SK-N-SH (cell line): ENCODE measurements around the gene UBE2E2. TPM values are rescaled to one million over a fixed set of nuclear protein-coding genes. Genes with fewer than 3 reads are reported as not detected.

Experiments
- CTCF ChIA-PET: fragments of 300-600, 350-600 bp; formaldehyde crosslinking; extraction: SDS; loops from one replicate; lab custom pipeline; 2021; lab: Yijun Ruan, JAX
- POLR2A ChIA-PET: fragments of 350-600 bp; sonication (Branson Sonifier 250); formaldehyde crosslinking; extraction: SDS; loops from one replicate; lab custom pipeline; 2020; ENCODE audit warnings: antibody characterized with exemption, inconsistent platforms; lab: Yijun Ruan, JAX
- DNase-seq: peaks from one replicate; pipeline ENCODE4 v3.0.0; 2012
- H2AFZ ChIP-seq: fragments of 200-600 bp; sonication (generic); 2 replicates; pipeline ENCODE4 v1.8.1; 2016; ENCODE audit warnings: antibody characterized with exemption, mild to moderate bottlenecking, low read depth
- H3F3A ChIP-seq: fragments of 200-600 bp; sonication (generic); replicated peaks from 2 replicates; pipeline ENCODE3; 2016; ENCODE audit warnings: antibody characterized with exemption, mild to moderate bottlenecking; ENCODE audit not compliant: insufficient read depth
- H3K27ac ChIP-seq, 2 experiments: fragments of 200-500 bp in 1 of 2; fragments of 200-600 bp in 1 of 2; sonication (Bioruptor generic) in 1 of 2; sonication (generic), shearing (Covaris generic) in 1 of 2; 2 replicates each; pipeline versions ENCODE4 v1.5.1 to v1.6.1; 2014 to 2016; ENCODE audit warnings: low read depth in 2 of 2, inconsistent platforms in 1 of 2, low read length in 1 of 2, mild to moderate bottlenecking in 1 of 2, mixed read lengths in 1 of 2
- H3K27me3 ChIP-seq: fragments of 200-600 bp; sonication (generic), shearing (Covaris generic); 2 replicates; pipeline ENCODE4 v1.6.1; 2016; ENCODE audit warnings: mixed run types; ENCODE audit not compliant: insufficient read depth
- H3K36me3 ChIP-seq, 2 experiments: fragments of 200-500 bp in 1 of 2; fragments of 200-600 bp in 1 of 2; sonication (Bioruptor generic) in 1 of 2; sonication (generic) in 1 of 2; replicated peaks in 1 of 2; 2 replicates each; pipeline versions ENCODE3 to v1.5.1; 2014 to 2016; ENCODE audit warnings: low read length in 1 of 2, mild to moderate bottlenecking in 1 of 2; ENCODE audit not compliant: insufficient read depth in 2 of 2, control insufficient read depth in 1 of 2
- H3K4me1 ChIP-seq, 2 experiments: fragments of 200-500 bp in 1 of 2; fragments of 200-600 bp in 1 of 2; sonication (Bioruptor generic) in 1 of 2; sonication (generic), shearing (Covaris generic) in 1 of 2; 2 replicates each; pipeline versions ENCODE4 v1.5.1 to v1.6.1; 2014 to 2016; ENCODE audit warnings: low read depth in 1 of 2, low read length in 1 of 2, mixed run types in 1 of 2; ENCODE audit not compliant: insufficient read depth in 2 of 2, control insufficient read depth in 1 of 2
- H3K4me2 ChIP-seq: fragments of 200-600 bp; sonication (generic), shearing (Covaris generic); 2 replicates; pipeline ENCODE4 v1.6.1; 2017; ENCODE audit warnings: mixed run types
- H3K4me3 ChIP-seq, 2 experiments: fragments of 200-500 bp in 1 of 2; fragments of 200-600 bp in 1 of 2; sonication (Bioruptor generic) in 1 of 2; sonication (generic), shearing (Covaris generic) in 1 of 2; 2 replicates each; pipeline versions ENCODE4 v1.5.1 to v1.8.1; 2014 to 2016; ENCODE audit warnings: low read depth in 2 of 2, inconsistent platforms in 1 of 2, low read length in 1 of 2, mild to moderate bottlenecking in 1 of 2, mixed read lengths in 1 of 2, moderate library complexity in 1 of 2
- H3K79me2 ChIP-seq: fragments of 200-600 bp; sonication (generic); 2 replicates; pipeline ENCODE4 v1.8.1; 2017; ENCODE audit warnings: mild to moderate bottlenecking; ENCODE audit not compliant: insufficient read depth
- H3K9ac ChIP-seq: fragments of 200-600 bp; sonication (generic); 2 replicates; pipeline ENCODE4 v1.6.1; 2017; ENCODE audit warnings: mixed run types
- H3K9me2 ChIP-seq: fragments of 200-600 bp; sonication (generic); 2 replicates; pipeline ENCODE4 v1.6.1; 2017; ENCODE audit warnings: mixed run types
- H3K9me3 ChIP-seq: fragments of 200-600 bp; sonication (generic); 2 replicates; pipeline ENCODE4 v1.6.1; 2017; ENCODE audit warnings: mixed run types, mild to moderate bottlenecking, moderate library complexity
- H4K20me1 ChIP-seq: fragments of 200-600 bp; sonication (generic); 2 replicates; pipeline ENCODE4 v1.6.1; 2017; ENCODE audit warnings: mild to moderate bottlenecking, mixed run types; ENCODE audit not compliant: insufficient read depth
- ELF1 ChIP-seq: IDR thresholded peaks from 2 replicates; pipeline ENCODE4 v1.4.0; 2012
- EP300 ChIP-seq, 2 experiments: IDR thresholded peaks; 2 replicates each; pipeline versions ENCODE4 v1.4.0 to v1.6.1; 2012; ENCODE audit warnings: borderline replicate concordance in 1 of 2, low read depth in 1 of 2, low read length in 1 of 2
- EZH2phosphoT487 ChIP-seq: fragments of 200-600 bp; sonication (generic); IDR thresholded peaks from 2 replicates; pipeline ENCODE4 v1.6.1; 2017; ENCODE audit warnings: low read depth, mixed run types, mild to moderate bottlenecking, antibody characterized with exemption, moderate library complexity, borderline replicate concordance
- FOSL2 ChIP-seq: IDR thresholded peaks from 2 replicates; pipeline ENCODE4 v1.4.0; 2012; ENCODE audit warnings: low read depth, mild to moderate bottlenecking, moderate library complexity, borderline replicate concordance
- FOXM1 ChIP-seq: IDR thresholded peaks from 2 replicates; pipeline ENCODE4 v1.4.0; 2012; ENCODE audit warnings: low read depth, mild to moderate bottlenecking
- GATA2 ChIP-seq: sonication (generic); formaldehyde crosslinking; IDR thresholded peaks from 2 replicates; pipeline ENCODE4 v1.5.0; 2020; ENCODE audit warnings: mild to moderate bottlenecking, missing genetic modification reagents
- MXI1 ChIP-seq: IDR thresholded peaks from 2 replicates; pipeline ENCODE4 v1.6.1; 2012; ENCODE audit warnings: mild to moderate bottlenecking, low read depth, low read length, improper control_type of control experiment
- RAD21 ChIP-seq: IDR thresholded peaks from 2 replicates; pipeline ENCODE4 v1.6.1; 2012; ENCODE audit warnings: mild to moderate bottlenecking, low read length
- RCOR1 ChIP-seq: fragments of 150-350 bp; IDR thresholded peaks from 2 replicates; pipeline ENCODE4 v1.6.1; 2017; ENCODE audit warnings: antibody characterized with exemption, low read length
- SMC3 ChIP-seq: IDR thresholded peaks from 2 replicates; pipeline ENCODE4 v1.6.1; 2012; ENCODE audit warnings: low read depth, low read length, improper control_type of control experiment
- TAF1 ChIP-seq: IDR thresholded peaks from 2 replicates; pipeline ENCODE4 v1.6.1; 2012; ENCODE audit warnings: low read depth, mild to moderate bottlenecking, low read length, moderate library complexity, borderline replicate concordance
- TCF12 ChIP-seq: IDR thresholded peaks from 2 replicates; pipeline ENCODE4 v1.4.0; 2012
- TEAD4 ChIP-seq: IDR thresholded peaks from 2 replicates; pipeline ENCODE4 v1.4.0; 2012; ENCODE audit warnings: mild to moderate bottlenecking, borderline replicate concordance; ENCODE audit not compliant: insufficient read depth
- WGBS: methylation state at CpG from one replicate; pipeline ENCODE4 v1.1.6; 2017; ENCODE audit warnings: low lambda C conversion rate; 5-methylcytosine and 5-hydroxymethylcytosine counted together
- polyA plus RNA-seq, 3 experiments: library from polyadenylated mRNA; depleted of rRNA; stranded (reverse); fragments of >200 nt; gene quantifications; 2 replicates each; pipeline ENCODE4 v1.2.3, GENCODE V29; 2012
- TF ChIP-seq, protein P1 (sequence below): IDR thresholded peaks from 2 replicates; pipeline ENCODE4; 2012
- TF ChIP-seq, protein P2 (sequence below): IDR thresholded peaks from 2 replicates; pipeline ENCODE4 v1.6.1; 2012; ENCODE audit warnings: mild to moderate bottlenecking, low read depth, low read length, moderate library complexity

The UBE2E2 gene
- polyA plus RNA-seq, 1 of the 3 experiments (the other 2 are of a cell fraction) = 46.4 TPM

DNA sequence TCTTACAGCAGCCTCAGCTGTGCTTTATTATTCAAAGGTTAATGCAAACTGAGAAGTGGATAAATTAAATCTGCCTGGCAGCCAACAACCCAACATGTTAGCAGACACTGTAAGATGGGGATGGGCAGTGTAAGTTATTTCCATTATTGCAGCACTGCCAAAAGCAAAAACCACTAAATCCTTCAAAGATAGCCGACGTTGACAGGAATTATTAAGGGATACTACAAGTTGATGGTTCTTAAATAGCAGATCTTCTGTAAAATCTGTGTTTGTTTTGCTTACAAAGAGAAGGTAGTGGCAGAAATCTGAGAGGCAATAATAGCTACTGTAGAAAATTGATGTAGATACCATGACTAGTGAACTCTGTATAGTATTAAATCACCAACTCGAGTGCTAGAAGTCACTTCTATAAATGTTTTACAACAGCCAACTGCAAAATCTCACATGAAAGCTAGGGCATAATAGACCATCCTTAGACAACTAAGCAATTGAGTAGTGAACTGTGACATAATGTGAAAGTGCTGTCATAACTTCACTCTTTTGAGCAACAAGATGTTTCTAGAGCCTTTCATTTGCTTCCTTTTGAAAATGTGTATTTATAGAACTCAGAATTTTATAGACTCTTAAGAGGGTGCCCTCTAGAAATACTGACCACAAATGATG is 278.6 kb downstream of the UBE2E2 start:
- H3K79me2 ChIP-seq = no peaks in the 10 kb centered on the region
- peak overlapping the region in 1 of 2 experiments; percentile 47; a peak in 2 of 4 replicates for H3K27ac ChIP-seq
- ChIA-PET POLR2A (no interaction called here), CTCF (interaction anchor here (0.7 to 1.2 kb wide), 2 partner anchors 10 to 12 kb away, joined by 3 read pairs; no protein-coding TSS in a partner anchor)
- WGBS = 19% methylated on average over 3 of the region's 3 CpGs
- no peaks in the 10 kb centered on the region for H3K36me3 ChIP-seq
- H4K20me1 ChIP-seq = no peaks in the 10 kb centered on the region
- H3K4me1 ChIP-seq = peaks cover 0 to 6% of the 10 kb centered on the region in 2 experiments; a peak in 2 of 4 replicates
- peak; percentile 34 for DNase-seq
- no peak overlapping the region for H3K4me3 ChIP-seq
- H3F3A ChIP-seq = no peaks in the 10 kb centered on the region
- no peaks in the 10 kb centered on the region for H3K9me3 ChIP-seq
- no peaks in the 10 kb centered on the region for H3K27me3 ChIP-seq
- no peak overlapping the region for H2AFZ ChIP-seq
- no peak overlapping the region for H3K4me2 ChIP-seq
- TF ChIP-seq, protein P1, sequence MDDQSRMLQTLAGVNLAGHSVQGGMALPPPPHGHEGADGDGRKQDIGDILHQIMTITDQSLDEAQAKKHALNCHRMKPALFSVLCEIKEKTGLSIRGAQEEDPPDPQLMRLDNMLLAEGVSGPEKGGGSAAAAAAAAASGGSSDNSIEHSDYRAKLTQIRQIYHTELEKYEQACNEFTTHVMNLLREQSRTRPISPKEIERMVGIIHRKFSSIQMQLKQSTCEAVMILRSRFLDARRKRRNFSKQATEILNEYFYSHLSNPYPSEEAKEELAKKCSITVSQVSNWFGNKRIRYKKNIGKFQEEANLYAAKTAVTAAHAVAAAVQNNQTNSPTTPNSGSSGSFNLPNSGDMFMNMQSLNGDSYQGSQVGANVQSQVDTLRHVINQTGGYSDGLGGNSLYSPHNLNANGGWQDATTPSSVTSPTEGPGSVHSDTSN = peak; percentile 51; the same call in 1 of the 2 replicates
- TF ChIP-seq MXI1 (no peak), SMC3 (no peak), FOSL2 (no peak), TEAD4 (no peak), EZH2phosphoT487 (no peak), EP300 (IDR thresholded peaks at IDR 0.05; ENCODE audit: borderline replicate concordance in 1 of 2, low read depth in 1 of 2, low read length in 1 of 2) (no peak; a peak in 2 of 4 replicates), RAD21 (no peak), FOXM1 (no peak), GATA2 (CRISPR knock-in tag) (no peak), TAF1 (no peak), RCOR1 (peak; percentile 46), ELF1 (no peak), TCF12 (peak; percentile 27; the same call in 1 of the 2 replicates)
- TF ChIP-seq, protein P2, sequence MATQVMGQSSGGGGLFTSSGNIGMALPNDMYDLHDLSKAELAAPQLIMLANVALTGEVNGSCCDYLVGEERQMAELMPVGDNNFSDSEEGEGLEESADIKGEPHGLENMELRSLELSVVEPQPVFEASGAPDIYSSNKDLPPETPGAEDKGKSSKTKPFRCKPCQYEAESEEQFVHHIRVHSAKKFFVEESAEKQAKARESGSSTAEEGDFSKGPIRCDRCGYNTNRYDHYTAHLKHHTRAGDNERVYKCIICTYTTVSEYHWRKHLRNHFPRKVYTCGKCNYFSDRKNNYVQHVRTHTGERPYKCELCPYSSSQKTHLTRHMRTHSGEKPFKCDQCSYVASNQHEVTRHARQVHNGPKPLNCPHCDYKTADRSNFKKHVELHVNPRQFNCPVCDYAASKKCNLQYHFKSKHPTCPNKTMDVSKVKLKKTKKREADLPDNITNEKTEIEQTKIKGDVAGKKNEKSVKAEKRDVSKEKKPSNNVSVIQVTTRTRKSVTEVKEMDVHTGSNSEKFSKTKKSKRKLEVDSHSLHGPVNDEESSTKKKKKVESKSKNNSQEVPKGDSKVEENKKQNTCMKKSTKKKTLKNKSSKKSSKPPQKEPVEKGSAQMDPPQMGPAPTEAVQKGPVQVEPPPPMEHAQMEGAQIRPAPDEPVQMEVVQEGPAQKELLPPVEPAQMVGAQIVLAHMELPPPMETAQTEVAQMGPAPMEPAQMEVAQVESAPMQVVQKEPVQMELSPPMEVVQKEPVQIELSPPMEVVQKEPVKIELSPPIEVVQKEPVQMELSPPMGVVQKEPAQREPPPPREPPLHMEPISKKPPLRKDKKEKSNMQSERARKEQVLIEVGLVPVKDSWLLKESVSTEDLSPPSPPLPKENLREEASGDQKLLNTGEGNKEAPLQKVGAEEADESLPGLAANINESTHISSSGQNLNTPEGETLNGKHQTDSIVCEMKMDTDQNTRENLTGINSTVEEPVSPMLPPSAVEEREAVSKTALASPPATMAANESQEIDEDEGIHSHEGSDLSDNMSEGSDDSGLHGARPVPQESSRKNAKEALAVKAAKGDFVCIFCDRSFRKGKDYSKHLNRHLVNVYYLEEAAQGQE = no peak
- TF ChIP-seq, all 33 proteins: peak for 3
- no peaks in the 10 kb centered on the region for H3K9me2 ChIP-seq
- H3K9ac ChIP-seq = no peak overlapping the region
